Stimulated activated naive CD8-positive, alpha-beta T cell treated with anti-CD3 and anti-CD28 coated beads, Interleukin-15, amount 100 ng/mL, for 72 hours (primary cell): ENCODE data around the gene SAPCD1.
A peak's percentile ranks its signal among the peaks of the same experiment; 100 is the strongest.

Experiments
- ATAC-seq: fragments of 150-1000 bp; cut with Tn5 transposase; 2 replicates; pipeline ENCODE4 v1.10.0; 2021; ENCODE audit warnings: mild to moderate bottlenecking, moderate library complexity
- DNase-seq, 2 donors: peaks; one replicate each; pipeline ENCODE4 v3.0.0; 2021 to 2022
- H3K27ac Mint-ChIP-seq, 2 donors: one replicate each; pipeline ENCODE4 v1.8.0; 2022; ENCODE audit warnings: mild to moderate bottlenecking in 2 of 2, mixed read lengths in 2 of 2, moderate library complexity in 2 of 2
- H3K27me3 Mint-ChIP-seq: one replicate; pipeline ENCODE4 v1.8.0; 2022; ENCODE audit warnings: mixed read lengths
- H3K4me1 Mint-ChIP-seq: one replicate; pipeline ENCODE4 v1.8.0; 2022; ENCODE audit warnings: mild to moderate bottlenecking, mixed read lengths
- H3K4me3 Mint-ChIP-seq, 2 donors: one replicate each; pipeline ENCODE4 v1.8.0; 2022; ENCODE audit warnings: mild to moderate bottlenecking in 2 of 2, mixed read lengths in 2 of 2, moderate library complexity in 1 of 2
- H3K9me3 Mint-ChIP-seq, 2 donors: one replicate each; pipeline ENCODE4 v1.8.0; 2022; ENCODE audit warnings: mixed read lengths in 2 of 2

Gene SAPCD1

DNA sequence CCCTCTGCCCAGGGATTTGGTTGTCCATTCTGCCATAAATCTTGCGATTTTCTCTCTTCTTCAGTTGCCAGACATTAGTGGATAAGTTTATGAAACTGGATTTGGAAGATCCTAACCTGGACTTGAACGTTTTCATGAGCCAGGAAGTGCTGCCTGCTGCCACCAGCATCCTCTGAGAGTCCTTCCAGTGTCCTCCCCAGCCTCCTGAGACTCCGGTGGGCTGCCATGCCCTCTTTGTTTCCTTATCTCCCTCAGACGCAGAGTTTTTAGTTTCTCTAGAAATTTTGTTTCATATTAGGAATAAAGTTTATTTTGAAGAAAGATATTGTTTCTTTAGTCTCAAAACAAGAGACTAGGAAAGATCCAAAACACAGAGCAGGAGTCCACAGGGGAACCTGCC is at the start of gene SAPCD1:
Gene SAPCD1, plus strand, starts transcription at position 301 of the 400 bp plus-strand sequence. CDS start 399 bp downstream, outside the sequence.
- no peaks in the 10 kb centered on the region for H3K9me3 Mint-ChIP-seq
- H3K4me3 Mint-ChIP-seq: no peak within 1 kb of the TSS
- H3K27ac Mint-ChIP-seq: peak within 1 kb of the TSS in 1 of 2 donors; percentile 85
- ATAC-seq (no peak), DNase-seq (no peak)
- peaks cover 19% of the 10 kb centered on the region for H3K4me1 Mint-ChIP-seq
- H3K27me3 Mint-ChIP-seq: no peaks in the 10 kb centered on the region

DNA sequence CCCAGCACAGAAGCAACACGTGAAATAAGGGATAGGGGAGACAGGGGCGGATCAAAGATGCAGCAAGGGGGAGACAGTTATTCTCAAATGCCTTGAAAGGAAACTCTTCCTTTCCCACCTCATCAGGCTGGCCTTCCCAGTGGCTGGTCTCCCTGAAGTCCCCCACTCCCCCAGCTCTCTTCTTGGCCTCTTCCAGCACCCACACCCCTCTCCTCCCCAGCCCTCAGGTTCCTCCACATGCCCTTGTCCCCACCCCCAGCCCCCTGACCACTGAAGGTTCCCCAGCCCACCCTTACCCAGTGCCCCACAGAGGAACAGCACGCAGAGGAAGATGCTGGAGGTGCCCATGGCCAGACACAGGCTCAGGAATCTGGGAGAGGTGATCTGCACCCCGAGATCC is 49.0 kb upstream of the SAPCD1 start:
- no peak for DNase-seq
- H3K27ac Mint-ChIP-seq: no peak overlapping the region
- ATAC-seq: no peak
- peaks cover 14% of the 10 kb centered on the region for H3K4me1 Mint-ChIP-seq
- H3K9me3 Mint-ChIP-seq: no peaks in the 10 kb centered on the region
- peaks cover 7% of the 10 kb centered on the region for H3K27me3 Mint-ChIP-seq
- H3K4me3 Mint-ChIP-seq: no peak overlapping the region

DNA sequence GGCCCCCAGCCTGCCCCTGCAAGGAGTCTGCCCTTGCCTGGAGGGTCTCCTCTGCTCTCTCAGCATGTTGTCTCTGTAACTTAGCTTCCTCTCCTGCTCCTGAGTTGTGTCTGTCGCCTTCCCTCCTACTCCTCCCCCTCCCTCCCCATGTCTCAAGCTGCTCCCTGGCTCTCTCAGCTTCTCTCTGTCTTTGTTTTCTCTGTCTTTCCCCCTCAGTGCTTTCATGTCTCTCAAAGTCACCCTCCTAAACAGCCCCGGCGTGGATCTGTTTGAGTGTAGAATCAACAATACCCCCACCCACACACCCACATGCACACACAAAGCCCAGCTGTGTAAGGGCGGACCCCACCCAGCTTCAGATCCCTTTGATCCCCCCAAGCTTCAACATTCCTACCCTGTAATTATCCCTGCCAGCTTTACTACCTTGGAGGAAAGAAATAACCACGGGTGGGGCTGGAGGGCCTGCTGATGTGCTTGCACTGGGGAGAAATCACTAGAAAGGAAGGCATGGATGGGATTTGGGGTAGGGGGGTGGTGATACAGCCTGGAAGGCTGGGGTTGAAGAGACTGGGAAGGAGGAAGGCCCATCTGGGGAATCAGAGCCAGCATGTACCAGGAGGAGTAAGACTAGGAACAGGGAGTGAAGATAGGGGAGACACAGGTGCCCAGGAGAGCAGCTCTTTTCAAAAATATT is 48.3 kb upstream of the SAPCD1 start:
- Mint-ChIP-seq H3K9me3 (no peaks in the 10 kb centered on the region), H3K27me3 (peaks cover 7% of the 10 kb centered on the region), H3K27ac (peak overlapping the region in 1 of 2 donors; percentile 84), H3K4me3 (no peak overlapping the region), H3K4me1 (peaks cover 14% of the 10 kb centered on the region)
- ATAC-seq: no peak
- DNase-seq: no peak

DNA sequence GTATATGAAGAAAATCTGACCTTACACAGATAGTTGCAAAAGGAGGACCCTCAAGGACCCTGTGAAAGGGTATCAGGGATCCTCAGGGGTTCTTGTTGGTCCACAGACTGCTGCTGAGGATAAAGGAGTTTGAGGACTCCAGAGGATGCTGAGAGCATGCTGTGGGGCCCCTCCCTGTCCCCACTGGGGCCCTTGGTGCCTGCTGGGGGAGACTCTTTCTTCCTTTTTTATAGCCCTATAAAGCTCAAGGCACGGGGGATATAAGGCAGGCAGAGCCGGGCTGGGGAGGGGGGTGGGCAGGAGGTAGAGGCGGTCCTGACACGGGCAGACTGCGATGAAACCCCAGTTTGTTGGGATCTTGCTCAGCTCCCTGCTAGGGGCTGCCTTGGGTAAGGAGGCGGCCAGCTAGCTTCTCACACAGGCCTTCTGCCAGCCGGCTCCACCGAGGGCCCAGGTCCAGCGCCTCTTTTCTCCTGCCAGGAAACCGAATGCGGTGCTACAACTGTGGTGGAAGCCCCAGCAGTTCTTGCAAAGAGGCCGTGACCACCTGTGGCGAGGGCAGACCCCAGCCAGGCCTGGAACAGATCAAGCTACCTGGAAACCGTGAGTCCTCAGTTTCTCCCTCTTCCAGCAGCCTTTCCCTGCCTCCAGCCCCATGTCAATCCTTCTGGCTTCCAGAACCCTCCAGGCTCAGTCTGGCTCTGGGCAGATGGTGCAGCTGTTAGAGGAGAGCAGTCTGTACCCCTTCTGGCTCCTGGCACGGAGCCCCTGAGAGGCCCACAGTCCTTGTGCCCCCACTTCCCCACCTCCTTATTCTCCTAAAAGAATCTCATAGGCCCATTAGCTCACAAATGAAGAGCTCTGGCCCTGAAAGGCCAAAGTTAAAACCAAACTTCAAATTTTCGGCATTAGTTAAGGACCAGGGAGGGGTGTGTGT is 47.2 kb upstream of the SAPCD1 start, which contains the start of gene LY6G6D:
Gene LY6G6D, plus strand, starts transcription at position 327 of the 937 bp plus-strand sequence. Its CDS starts 8 bp downstream, at position 335.
- Mint-ChIP-seq H3K27ac (peak within 1 kb of the TSS in 1 of 2 donors; percentile 84), H3K4me3 (no peak within 1 kb of the TSS), H3K4me1 (peaks cover 14% of the 10 kb centered on the region), H3K9me3 (no peaks in the 10 kb centered on the region), H3K27me3 (peaks cover 7% of the 10 kb centered on the region)
- ATAC-seq (no peak), DNase-seq (no peak)

DNA sequence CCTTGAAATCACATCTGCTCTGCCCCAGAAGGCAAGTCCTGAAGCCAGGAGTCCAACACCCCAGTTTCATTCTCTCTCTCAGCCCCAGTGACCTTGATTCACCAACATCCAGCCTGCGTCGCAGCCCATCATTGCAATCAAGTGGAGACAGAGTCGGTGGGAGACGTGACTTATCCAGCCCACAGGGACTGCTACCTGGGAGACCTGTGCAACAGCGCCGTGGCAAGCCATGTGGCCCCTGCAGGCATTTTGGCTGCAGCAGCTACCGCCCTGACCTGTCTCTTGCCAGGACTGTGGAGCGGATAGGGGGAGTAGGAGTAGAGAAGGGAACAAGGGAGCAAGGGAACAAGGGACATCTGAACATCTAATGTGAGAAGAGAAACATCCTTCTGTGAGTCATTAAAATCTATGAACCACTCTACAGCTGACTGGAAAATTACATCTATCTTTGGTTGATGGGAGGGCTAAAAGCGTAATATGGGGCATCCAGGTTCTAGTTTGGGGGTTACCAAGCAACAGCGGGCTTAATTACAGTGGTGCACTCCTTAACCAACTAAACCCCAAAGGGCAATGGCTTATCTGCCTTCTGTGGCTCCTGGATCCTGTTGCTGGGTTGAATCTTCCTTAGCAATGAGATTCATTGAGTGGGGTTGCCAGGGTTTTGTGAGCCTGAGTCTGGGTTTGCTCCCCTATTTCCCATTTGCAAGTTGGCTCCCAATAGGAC is 44.8 kb upstream of the SAPCD1 start:
- Mint-ChIP-seq H3K27me3 (peaks cover under 1% of the 10 kb centered on the region), H3K4me3 (no peak overlapping the region), H3K4me1 (peaks cover 8% of the 10 kb centered on the region), H3K27ac (no peak overlapping the region), H3K9me3 (no peaks in the 10 kb centered on the region)
- no peak for DNase-seq
- no peak for ATAC-seq

DNA sequence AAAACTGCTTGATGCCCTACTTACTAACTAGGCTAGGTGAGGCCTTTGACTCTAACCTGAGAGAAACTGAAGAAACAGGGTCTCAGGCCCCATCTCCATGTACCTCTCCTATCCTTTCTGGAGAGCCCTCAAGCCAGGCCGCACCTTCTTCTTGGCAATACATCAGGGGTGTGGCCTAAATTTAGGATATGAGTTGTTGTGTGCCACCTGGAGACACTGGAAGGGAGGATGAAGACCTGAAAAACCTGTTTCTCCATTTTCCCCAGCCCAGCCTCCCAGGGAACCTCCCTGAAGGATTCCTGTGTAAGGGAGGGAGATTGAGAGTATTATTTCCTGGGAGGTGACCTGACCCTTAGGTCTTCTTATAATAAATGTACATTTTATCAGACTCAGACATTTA is 44.2 kb upstream of the SAPCD1 start:
- DNase-seq: no peak
- Mint-ChIP-seq H3K4me3 (no peak overlapping the region), H3K9me3 (no peaks in the 10 kb centered on the region), H3K4me1 (peaks cover 11% of the 10 kb centered on the region), H3K27me3 (no peaks in the 10 kb centered on the region), H3K27ac (no peak overlapping the region)
- ATAC-seq: no peak

DNA sequence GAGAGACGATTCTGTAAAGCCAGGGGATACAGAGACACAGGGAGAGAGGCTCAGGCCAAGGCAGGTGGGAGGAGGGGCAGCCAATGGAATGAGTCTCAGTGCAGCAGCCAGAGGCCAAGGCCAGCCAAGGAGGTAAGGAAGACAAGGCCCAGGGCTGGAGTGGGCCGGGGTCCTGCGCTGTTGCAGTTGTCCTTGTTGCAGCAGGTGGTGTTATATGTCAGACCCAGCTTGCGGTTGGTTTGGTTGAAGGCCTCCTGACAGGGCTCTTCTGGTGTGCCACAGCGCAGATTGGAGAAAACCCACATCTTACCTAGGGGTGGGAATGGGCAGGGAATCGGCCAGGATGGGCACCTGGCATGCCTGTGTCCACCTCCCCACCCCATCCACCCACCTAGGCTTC is 43.5 kb upstream of the SAPCD1 start:
- Mint-ChIP-seq H3K9me3 (no peaks in the 10 kb centered on the region), H3K4me3 (no peak overlapping the region), H3K27ac (no peak overlapping the region), H3K4me1 (peaks cover 15% of the 10 kb centered on the region), H3K27me3 (no peaks in the 10 kb centered on the region)
- DNase-seq (no peak), ATAC-seq (no peak)

DNA sequence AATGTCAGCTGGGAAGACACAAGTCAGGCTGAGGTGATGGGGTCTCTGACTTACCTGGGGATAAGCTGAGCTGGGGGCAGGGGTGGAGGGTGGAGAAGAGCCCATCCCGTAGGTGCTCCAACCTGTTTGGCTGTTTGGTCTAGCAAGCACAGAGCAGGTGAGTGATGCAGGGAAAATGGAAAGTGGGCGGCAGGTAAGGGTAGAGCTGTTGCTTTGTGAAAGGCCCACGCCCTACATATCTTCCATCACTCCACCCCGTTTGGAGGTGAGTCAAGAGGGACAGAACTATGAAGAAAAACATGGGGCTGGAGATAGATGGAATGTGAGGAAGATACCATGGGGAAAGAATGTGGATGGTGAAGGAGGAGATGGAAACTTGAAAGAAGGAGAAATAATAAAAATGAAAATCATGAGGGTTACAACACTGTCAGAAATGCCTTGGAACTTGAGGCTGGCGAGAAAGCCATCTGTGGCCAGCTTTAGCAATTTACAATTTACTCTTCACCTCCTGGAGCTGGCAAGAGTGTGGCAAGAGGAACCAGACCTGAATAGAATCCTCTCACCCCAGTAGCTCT is 42.2 kb upstream of the SAPCD1 start:
- ATAC-seq (no peak), DNase-seq (no peak)
- H3K4me3 Mint-ChIP-seq: no peak overlapping the region

DNA sequence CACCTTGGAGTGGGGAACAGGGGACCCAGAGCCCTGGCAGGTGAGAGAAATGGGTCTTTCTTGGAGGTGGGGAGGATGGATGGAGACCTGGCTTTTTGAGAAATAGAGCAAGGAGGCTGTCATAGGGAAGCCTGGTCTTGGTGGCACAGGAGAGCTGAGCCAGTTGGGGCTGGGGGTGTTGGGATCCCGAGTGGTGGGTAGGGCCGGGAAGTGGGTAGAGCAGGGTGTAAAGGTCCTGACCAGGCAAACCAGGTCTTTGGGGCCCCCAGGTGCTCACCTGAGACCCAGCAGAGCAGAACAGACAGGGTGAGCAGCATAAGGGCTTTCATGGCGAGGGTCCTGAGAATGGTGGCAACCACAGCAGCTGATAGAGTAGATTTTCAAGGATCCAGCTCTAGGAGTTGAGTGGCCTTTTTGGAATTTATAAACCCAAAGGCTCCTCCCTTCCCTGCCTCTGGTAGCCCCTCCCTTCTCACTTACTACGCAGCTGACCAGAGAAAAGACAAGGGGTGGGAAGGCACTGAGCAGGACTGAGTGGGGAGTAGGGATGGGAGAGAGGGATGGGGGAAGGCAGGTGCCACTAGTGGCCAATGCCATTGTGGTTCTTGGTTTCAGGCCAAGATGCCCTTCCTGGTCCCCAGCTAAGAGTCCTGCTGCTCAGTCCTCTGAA is 41.0 kb upstream of the SAPCD1 start, which contains the start of gene LY6G6C:
Gene LY6G6C, minus strand, starts transcription at position 396 of the 670 bp plus-strand sequence. Its CDS starts 67 bp downstream, at position 329.
- Mint-ChIP-seq H3K4me1 (peaks cover 21% of the 10 kb centered on the region), H3K27ac (peak within 1 kb of the TSS in 1 of 2 donors; percentile 43), H3K9me3 (no peaks in the 10 kb centered on the region), H3K4me3 (no peak within 1 kb of the TSS), H3K27me3 (no peaks in the 10 kb centered on the region)
- DNase-seq (no peak), ATAC-seq (no peak)

More for the DNA sequence above, 42.2 kb upstream of the SAPCD1 start:
- H3K27ac Mint-ChIP-seq: no peak overlapping the region
- H3K4me1 Mint-ChIP-seq: peaks cover 11% of the 10 kb centered on the region
- H3K9me3 Mint-ChIP-seq: no peaks in the 10 kb centered on the region
- H3K27me3 Mint-ChIP-seq: no peaks in the 10 kb centered on the region

DNA sequence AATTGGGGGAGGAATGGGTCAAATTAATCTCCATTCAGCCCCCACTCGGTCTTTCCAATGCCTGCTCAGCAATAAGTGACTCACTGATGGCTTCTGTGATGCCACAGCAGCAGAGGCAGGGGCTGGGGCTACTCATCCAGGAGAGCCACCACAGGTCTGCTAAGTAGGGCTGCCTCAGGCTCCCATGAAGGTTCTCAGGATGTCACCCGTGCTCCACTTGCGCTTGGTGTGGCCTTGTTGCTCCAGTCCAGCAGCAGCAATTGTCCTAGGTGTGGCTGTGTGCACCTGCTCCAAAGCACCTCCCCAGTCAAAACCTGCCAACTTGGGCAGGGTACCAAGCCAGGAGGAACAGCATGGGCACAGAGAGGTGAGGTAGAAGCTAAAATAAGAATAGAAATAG is 40.3 kb upstream of the SAPCD1 start:
- peaks cover 28% of the 10 kb centered on the region for H3K4me1 Mint-ChIP-seq
- H3K4me3 Mint-ChIP-seq: no peak overlapping the region
- DNase-seq (no peak), ATAC-seq (no peak)
- no peaks in the 10 kb centered on the region for H3K9me3 Mint-ChIP-seq
- peak overlapping the region in 1 of 2 donors; percentile 43 for H3K27ac Mint-ChIP-seq
- no peaks in the 10 kb centered on the region for H3K27me3 Mint-ChIP-seq

DNA sequence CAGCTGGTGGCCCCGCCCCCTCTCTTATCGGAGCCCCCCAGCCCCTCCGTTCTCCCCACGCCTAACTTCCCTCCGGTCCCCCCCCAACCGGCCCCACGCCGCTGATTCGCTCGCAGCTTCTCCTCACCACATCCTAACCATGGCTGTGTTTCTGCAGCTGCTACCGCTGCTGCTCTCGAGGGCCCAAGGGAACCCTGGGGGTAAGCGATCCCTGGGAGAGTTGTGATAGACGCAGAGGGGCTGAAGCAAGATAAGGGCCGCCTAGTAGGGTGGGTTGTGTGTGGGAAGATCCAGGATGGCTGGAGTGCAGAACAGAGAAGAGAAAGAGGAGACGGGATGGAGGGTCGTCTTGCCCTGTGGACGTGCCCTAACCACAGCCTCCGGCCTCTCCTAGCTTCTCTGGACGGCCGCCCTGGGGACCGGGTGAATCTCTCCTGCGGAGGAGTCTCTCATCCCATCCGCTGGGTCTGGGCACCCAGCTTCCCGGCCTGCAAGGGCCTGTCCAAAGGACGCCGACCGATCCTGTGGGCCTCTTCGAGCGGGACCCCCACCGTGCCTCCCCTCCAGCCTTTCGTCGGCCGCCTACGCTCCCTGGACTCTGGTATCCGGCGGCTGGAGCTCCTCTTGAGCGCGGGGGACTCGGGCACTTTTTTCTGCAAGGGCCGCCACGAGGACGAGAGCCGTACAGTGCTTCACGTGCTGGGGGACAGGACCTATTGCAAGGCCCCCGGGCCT is 39.0 kb upstream of the SAPCD1 start, which contains the start of gene MPIG6B:
Gene MPIG6B, plus strand, starts transcription at position 129 of the 735 bp plus-strand sequence. Its CDS starts 11 bp downstream, at position 140.
- no peak for ATAC-seq
- peak within 1 kb of the TSS in 1 of 2 donors; percentile 49 for H3K4me3 Mint-ChIP-seq
- DNase-seq: no peak
- peaks cover 40% of the 10 kb centered on the region for H3K4me1 Mint-ChIP-seq
- H3K27me3 Mint-ChIP-seq: no peaks in the 10 kb centered on the region
- H3K27ac Mint-ChIP-seq: peak within 1 kb of the TSS in 1 of 2 donors; percentile 43
- H3K9me3 Mint-ChIP-seq: no peaks in the 10 kb centered on the region

DNA sequence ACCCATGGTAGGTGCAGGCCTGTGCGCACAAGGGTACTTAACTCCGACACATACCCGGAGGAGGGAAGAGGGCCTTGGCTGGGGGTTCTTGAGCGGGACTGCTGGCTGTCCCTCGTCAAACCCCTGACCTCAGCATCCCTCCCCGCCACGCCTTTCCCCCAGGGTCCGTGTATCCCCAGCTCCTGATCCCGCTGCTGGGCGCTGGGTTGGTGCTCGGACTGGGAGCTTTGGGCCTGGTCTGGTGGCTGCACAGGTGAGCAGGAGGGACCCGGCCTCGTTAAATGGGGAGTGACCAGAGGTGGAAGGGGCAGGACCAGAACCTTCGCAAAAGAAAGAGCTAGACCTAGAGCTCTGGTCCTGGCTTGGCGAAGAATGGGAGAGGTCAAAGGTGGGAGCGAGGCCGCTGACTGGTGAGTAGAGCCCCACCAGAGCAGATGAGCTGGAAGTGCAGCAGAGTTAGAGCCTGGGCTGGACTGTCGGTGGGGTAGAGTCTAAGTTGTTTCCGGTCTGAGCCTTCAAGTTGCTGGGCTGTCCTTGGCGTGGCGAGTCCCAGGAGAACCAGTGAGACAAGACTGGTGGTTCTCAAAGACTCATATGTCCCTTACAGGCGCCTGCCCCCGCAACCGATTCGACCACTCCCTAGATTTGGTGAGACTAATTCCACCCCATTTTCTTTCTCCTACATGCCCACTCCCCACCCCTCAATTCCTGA is 38.3 kb upstream of the SAPCD1 start:
- Mint-ChIP-seq H3K4me3 (peak overlapping the region in 1 of 2 donors; percentile 30), H3K27me3 (no peaks in the 10 kb centered on the region), H3K4me1 (peaks cover 47% of the 10 kb centered on the region), H3K27ac (no peak overlapping the region), H3K9me3 (no peaks in the 10 kb centered on the region)
- no peak for ATAC-seq
- DNase-seq: no peak

DNA sequence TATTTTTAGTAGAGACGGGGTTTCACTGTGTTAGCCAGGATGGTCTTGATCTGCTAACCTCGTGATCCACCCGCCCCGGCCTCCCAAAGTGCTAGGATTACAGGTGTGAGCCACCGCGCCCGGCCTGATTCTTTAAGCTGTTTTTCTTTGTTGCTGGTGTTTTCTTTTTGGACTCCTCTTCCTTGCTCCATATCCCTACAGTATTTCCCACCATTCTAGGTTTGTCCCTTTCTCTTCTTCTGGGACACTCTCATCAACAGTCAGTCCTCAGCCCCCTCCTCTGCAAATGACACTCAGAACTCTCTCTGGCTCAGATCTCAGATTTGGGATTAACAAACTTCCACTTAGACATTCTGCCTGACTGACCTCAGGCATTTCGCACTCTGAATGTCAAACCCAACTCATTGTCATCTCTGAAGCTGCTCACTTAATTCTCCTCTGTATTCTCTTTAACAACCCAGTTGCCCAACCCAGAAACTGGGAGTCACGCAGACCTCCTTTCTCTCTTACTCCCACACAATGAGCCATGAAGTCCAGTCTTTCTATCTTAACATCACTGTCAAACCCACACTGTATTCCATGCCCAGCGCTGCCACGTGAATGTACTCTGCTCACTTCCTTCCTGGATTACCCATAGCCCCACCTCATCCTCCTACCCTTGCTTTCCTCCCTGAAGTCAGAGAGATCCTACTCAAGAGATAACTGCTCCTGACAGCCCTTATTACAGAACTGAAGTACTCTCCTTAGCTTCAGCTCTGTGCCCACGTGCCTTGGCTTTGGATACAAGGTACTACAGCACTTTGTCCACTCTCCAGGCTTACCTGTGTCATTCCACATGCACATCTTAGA is 36.7 kb upstream of the SAPCD1 start:
- no peak for DNase-seq
- no peak for ATAC-seq
- no peaks in the 10 kb centered on the region for H3K27me3 Mint-ChIP-seq
- H3K27ac Mint-ChIP-seq: peak overlapping the region in 1 of 2 donors; percentile 6
- H3K4me1 Mint-ChIP-seq: peaks cover 63% of the 10 kb centered on the region
- H3K9me3 Mint-ChIP-seq: no peaks in the 10 kb centered on the region
- H3K4me3 Mint-ChIP-seq: no peak overlapping the region
